OCI-LY1 (cell line): ENCODE data around the gene WNT7B.

ENCODE experiments used
- H2AFZ ChIP-seq: fragments of 200-600 bp; sonication (generic), shearing (Covaris generic); 2 replicates; pipeline ENCODE4 v1.6.0; 2014; ENCODE audit warnings: antibody characterized with exemption, mild to moderate bottlenecking, low read length
- H3F3A ChIP-seq: fragments of 200-600 bp; sonication (generic), shearing (Covaris generic); 2 replicates; pipeline ENCODE4 v1.6.0; 2014; ENCODE audit warnings: mild to moderate bottlenecking, antibody characterized with exemption, low read length, moderate library complexity; ENCODE audit not compliant: insufficient read depth
- H3K27ac ChIP-seq: fragments of 200-600 bp; sonication (generic); 2 replicates; pipeline ENCODE4 v1.5.1; 2014; ENCODE audit warnings: low read length, mixed run types, mild to moderate bottlenecking, low read depth; ENCODE audit not compliant: poor library complexity, severe bottlenecking
- H3K27me3 ChIP-seq: fragments of 200-600 bp; sonication (generic); 2 replicates; pipeline ENCODE4 v1.6.0; 2014; ENCODE audit warnings: antibody characterized with exemption, mild to moderate bottlenecking, low read length, moderate library complexity; ENCODE audit not compliant: insufficient read depth
- H3K36me3 ChIP-seq: fragments of 200-600 bp; sonication (generic); 2 replicates; pipeline ENCODE4 v1.6.1; 2014; ENCODE audit warnings: mild to moderate bottlenecking, antibody characterized with exemption, low read length, moderate library complexity, mixed read lengths; ENCODE audit not compliant: insufficient read depth
- H3K4me1 ChIP-seq: fragments of 200-600 bp; sonication (generic); 2 replicates; pipeline ENCODE4 v1.5.1; 2014; ENCODE audit warnings: mild to moderate bottlenecking, low read length, moderate library complexity; ENCODE audit not compliant: insufficient read depth, severe bottlenecking
- H3K4me2 ChIP-seq: fragments of 200-600 bp; sonication (generic), shearing (Covaris generic); 2 replicates; pipeline ENCODE4 v1.6.1; 2014; ENCODE audit warnings: low read length
- H3K4me3 ChIP-seq: fragments of 200-600 bp; sonication (generic); 2 replicates; pipeline ENCODE4 v1.5.1; 2014; ENCODE audit warnings: low read length, low read depth, mild to moderate bottlenecking, mixed read lengths; ENCODE audit not compliant: poor library complexity, severe bottlenecking
- H3K79me2 ChIP-seq: fragments of 200-600 bp; shearing (Covaris generic); 2 replicates; pipeline ENCODE4 v1.6.1; 2016; ENCODE audit warnings: mixed run types, low read length, mixed read lengths; ENCODE audit not compliant: insufficient read depth
- H3K9ac ChIP-seq: fragments of 200-600 bp; sonication (generic), shearing (Covaris generic); 2 replicates; pipeline ENCODE4 v1.6.1; 2014; ENCODE audit warnings: mild to moderate bottlenecking, low read length, mixed read lengths
- H3K9me2 ChIP-seq: fragments of 200-600 bp; sonication (generic), shearing (Covaris generic); 2 replicates; pipeline ENCODE4 v1.6.1; 2014; ENCODE audit warnings: low read depth, mild to moderate bottlenecking, low read length, mixed read lengths
- H3K9me3 ChIP-seq: fragments of 200-600 bp; shearing (Covaris generic); 2 replicates; pipeline ENCODE4 v1.6.1; 2014; ENCODE audit warnings: low read length, mixed read lengths
- H4K20me1 ChIP-seq: fragments of 200-600 bp; sonication (generic), shearing (Covaris generic); 2 replicates; pipeline ENCODE4 v1.6.0; 2016; ENCODE audit warnings: mild to moderate bottlenecking, low read length; ENCODE audit not compliant: insufficient read depth
- EZH2 ChIP-seq: fragments of 200-600 bp; sonication (generic), shearing (Covaris generic); IDR thresholded peaks from 2 replicates; pipeline ENCODE4 v1.8.0; 2017; ENCODE audit warnings: borderline replicate concordance, mixed run types, mild to moderate bottlenecking, antibody characterized with exemption, low read length, moderate library complexity, mixed read lengths
- TF ChIP-seq, protein P1 (sequence below): fragments of 200-600 bp; sonication (generic), shearing (Covaris generic); IDR thresholded peaks from 2 replicates; pipeline ENCODE4 v1.5.1; 2017; ENCODE audit warnings: mild to moderate bottlenecking, antibody characterized with exemption, low read length, moderate library complexity, mixed read lengths

Gene WNT7B

GRCh38 chr22:46024136-46024840 lies 47.3 kb upstream of the WNT7B start:
- no peaks in the 10 kb centered on the region for H3K36me3 ChIP-seq
- H3K4me3 ChIP-seq, result no peak overlapping the region
- no peaks in the 10 kb centered on the region for H3K79me2 ChIP-seq
- H3K9me3 ChIP-seq, result no peaks in the 10 kb centered on the region
- no peak overlapping the region for H3K9ac ChIP-seq
- no peaks in the 10 kb centered on the region for H3K4me1 ChIP-seq
- no peak for TF ChIP-seq EZH2
- TF ChIP-seq, protein P1, sequence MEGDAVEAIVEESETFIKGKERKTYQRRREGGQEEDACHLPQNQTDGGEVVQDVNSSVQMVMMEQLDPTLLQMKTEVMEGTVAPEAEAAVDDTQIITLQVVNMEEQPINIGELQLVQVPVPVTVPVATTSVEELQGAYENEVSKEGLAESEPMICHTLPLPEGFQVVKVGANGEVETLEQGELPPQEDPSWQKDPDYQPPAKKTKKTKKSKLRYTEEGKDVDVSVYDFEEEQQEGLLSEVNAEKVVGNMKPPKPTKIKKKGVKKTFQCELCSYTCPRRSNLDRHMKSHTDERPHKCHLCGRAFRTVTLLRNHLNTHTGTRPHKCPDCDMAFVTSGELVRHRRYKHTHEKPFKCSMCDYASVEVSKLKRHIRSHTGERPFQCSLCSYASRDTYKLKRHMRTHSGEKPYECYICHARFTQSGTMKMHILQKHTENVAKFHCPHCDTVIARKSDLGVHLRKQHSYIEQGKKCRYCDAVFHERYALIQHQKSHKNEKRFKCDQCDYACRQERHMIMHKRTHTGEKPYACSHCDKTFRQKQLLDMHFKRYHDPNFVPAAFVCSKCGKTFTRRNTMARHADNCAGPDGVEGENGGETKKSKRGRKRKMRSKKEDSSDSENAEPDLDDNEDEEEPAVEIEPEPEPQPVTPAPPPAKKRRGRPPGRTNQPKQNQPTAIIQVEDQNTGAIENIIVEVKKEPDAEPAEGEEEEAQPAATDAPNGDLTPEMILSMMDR, result no peak
- no peaks in the 10 kb centered on the region for H4K20me1 ChIP-seq
- no peak overlapping the region for H2AFZ ChIP-seq
- H3K27me3 ChIP-seq, result peaks cover 12% of the 10 kb centered on the region; the same call in 1 of the 2 replicates
- H3K27ac ChIP-seq, result no peak overlapping the region
- H3K4me2 ChIP-seq, result no peak overlapping the region
- no peaks in the 10 kb centered on the region for H3K9me2 ChIP-seq
- no peaks in the 10 kb centered on the region for H3F3A ChIP-seq

DNA sequence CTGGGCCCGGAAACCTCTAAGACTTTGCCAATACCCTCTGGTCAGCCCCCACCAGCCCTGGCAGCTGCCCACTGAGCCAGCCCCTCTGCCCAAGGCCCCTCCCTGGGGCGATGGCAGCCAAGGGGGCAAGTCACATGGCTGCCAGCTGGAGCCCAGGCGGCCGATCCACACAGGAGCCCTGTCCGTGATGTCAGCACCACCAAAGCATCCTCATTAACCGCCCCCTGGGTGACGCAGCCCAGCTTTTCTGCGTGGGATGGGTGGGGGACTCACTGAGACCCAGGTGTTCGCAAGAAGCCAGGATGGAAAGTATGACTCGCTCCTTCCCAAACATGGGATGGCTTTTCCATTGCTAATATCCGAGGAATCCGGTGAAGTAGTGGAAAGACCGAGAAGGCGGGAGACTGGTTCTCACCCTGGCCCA lies 46.6 kb upstream of the WNT7B start:
- Histone ChIP-seq H3K9me3 (no peaks in the 10 kb centered on the region), H3K27me3 (peaks cover 12% of the 10 kb centered on the region; the same call in 1 of the 2 replicates), H3K9me2 (no peaks in the 10 kb centered on the region), H4K20me1 (no peaks in the 10 kb centered on the region), H3K4me2 (no peak overlapping the region), H3K27ac (no peak overlapping the region), H3K4me1 (no peaks in the 10 kb centered on the region), H2AFZ (no peak overlapping the region), H3F3A (no peaks in the 10 kb centered on the region), H3K79me2 (no peaks in the 10 kb centered on the region), H3K9ac (no peak overlapping the region), H3K4me3 (no peak overlapping the region), H3K36me3 (no peaks in the 10 kb centered on the region)
- TF ChIP-seq, protein P1, result no peak
- no peak for TF ChIP-seq EZH2

- H3K27me3 ChIP-seq, result peaks cover 6% of the 10 kb centered on the region; the same call in 1 of the 2 replicates
- no peaks in the 10 kb centered on the region for H3K4me1 ChIP-seq
- no peaks in the 10 kb centered on the region for H3K9me3 ChIP-seq
- H2AFZ ChIP-seq, result no peak overlapping the region
- H3F3A ChIP-seq, result no peaks in the 10 kb centered on the region
- H3K27ac ChIP-seq, result no peak overlapping the region
- H3K9ac ChIP-seq, result no peak overlapping the region
- no peak overlapping the region for H3K4me3 ChIP-seq
- no peaks in the 10 kb centered on the region for H4K20me1 ChIP-seq
- H3K79me2 ChIP-seq, result no peaks in the 10 kb centered on the region
- H3K9me2 ChIP-seq, result no peaks in the 10 kb centered on the region
- no peak overlapping the region for H3K4me2 ChIP-seq
- TF ChIP-seq, protein P1, result no peak
- TF ChIP-seq EZH2, result no peak
- H3K36me3 ChIP-seq, result no peaks in the 10 kb centered on the region
These were observed 46.0 kb upstream of the WNT7B start for GRCh38 chr22:46022881-46023512.
